KOPT-K1 (cell line): ENCODE data around the gene TBX4.
"Not testable (repeated sequence)": the region's sequence is repeated elsewhere in the genome, so short reads cannot be mapped to it uniquely, and the experiment has no call there.

Experiments used
- H3K27ac ChIP-seq: fragments of 200-600 bp; sonication (generic); 2 replicates; pipeline ENCODE4 v1.5.1; 2016; ENCODE audit warnings: antibody characterized with exemption, mild to moderate bottlenecking, low read depth, low read length; ENCODE audit not compliant: poor library complexity, severe bottlenecking
- H3K36me3 ChIP-seq: fragments of 200-600 bp; sonication (generic); 2 replicates; pipeline ENCODE4 v1.5.1; 2017; ENCODE audit warnings: antibody characterized with exemption, mild to moderate bottlenecking, low read length, moderate library complexity; ENCODE audit not compliant: insufficient read depth
- H3K9me3 ChIP-seq: fragments of 200-600 bp; sonication (generic); 2 replicates; pipeline ENCODE4 v1.5.1; 2017; ENCODE audit warnings: antibody characterized with exemption, low read length, mild to moderate bottlenecking; ENCODE audit not compliant: insufficient read depth, poor library complexity, severe bottlenecking

TBX4 gene

DNA sequence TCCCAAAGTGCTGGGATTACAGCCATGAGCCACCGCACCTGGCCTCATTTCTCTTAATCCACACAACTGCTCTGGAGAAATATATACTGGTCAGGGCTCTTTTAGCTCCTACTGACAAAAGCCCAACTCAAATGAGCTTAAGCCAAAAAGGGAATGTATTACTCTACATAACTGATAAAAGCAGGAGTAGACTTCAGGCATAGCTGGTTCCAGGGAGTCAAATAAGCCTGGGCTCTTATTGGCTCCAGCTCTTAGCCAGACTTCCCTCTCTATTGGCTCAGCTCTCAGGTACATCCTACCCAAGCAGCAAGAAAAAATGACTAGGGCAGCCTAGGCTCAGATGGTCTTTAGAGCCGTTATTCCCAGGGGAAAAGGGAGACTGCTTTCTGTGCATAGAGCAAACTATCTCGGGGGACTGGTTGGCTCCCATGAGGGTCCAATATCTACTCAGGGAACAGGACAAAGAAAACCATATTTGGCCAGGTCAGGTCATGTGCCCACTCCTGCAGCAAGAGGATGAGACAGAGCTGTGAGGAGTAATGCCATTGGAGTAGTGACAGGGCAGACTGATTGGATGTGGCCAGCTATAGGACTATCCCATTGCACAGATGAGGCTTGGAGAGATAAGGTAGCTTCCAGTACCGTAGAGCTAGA is 31.4 kb upstream of the TBX4 start:
- no peaks in the 10 kb centered on the region for H3K36me3 ChIP-seq
- no peak overlapping the region for H3K27ac ChIP-seq
- H3K9me3 ChIP-seq = no peaks in the 10 kb centered on the region

GRCh38 chr17:61421460-61421859 is 30.8 kb upstream of the TBX4 start:
- no peaks in the 10 kb centered on the region for H3K9me3 ChIP-seq
- H3K27ac ChIP-seq = no peak overlapping the region
- no peaks in the 10 kb centered on the region for H3K36me3 ChIP-seq

DNA sequence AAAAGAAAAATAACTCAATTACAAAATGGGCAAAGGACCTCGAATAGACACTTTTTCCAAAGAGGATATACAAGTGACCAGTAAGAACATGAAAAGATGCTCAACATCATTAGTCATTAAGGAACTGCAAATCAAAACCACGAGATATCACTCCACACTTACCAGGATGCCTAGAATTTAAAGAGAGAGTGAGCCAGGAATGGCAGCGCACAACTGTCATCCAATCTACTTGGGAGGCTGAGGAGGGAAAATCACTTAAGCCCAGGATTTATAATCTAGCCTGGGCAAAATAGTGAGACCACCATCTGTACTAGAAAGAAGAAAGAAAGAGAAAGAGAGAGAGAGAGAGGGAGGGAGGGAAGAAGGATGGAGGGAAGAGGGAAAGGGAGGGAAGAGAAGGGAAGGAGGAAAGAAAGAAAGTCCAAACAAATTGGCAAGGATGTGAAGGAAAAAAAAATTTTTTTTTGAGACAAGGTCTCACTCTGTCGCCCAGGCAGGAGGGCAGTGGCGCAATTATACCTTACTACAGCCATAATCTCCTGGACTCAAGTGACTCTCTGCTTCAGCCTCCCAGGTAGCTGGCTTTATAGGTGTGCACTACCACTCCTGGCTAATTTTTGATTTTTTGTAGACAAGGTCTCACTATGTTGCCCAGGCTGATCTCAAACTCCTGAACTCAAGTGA is 30.0 kb upstream of the TBX4 start:
- no peaks in the 10 kb centered on the region for H3K36me3 ChIP-seq
- H3K9me3 ChIP-seq = no peaks in the 10 kb centered on the region
- H3K27ac ChIP-seq = no peak overlapping the region

DNA sequence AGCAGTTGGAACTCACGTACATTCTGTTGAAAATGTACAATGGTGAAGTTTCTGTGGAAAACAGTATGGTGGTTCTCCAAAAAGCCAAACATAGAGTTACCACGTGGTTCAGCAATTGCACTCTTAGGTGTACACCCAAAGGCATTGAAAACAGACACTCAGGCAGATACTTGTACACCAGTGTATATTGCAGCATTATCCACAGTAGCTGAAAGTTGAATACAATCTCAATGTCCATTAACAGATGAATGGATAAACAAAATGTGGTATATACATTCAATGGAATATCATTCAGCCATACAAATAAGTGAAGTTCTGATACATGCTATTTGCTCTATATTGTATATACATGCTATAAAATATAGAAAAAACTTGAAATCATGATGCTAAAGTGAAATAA is 29.4 kb upstream of the TBX4 start:
- H3K9me3 ChIP-seq = no peaks in the 10 kb centered on the region
- H3K36me3 ChIP-seq = no peaks in the 10 kb centered on the region
- H3K27ac ChIP-seq = no peak overlapping the region

DNA sequence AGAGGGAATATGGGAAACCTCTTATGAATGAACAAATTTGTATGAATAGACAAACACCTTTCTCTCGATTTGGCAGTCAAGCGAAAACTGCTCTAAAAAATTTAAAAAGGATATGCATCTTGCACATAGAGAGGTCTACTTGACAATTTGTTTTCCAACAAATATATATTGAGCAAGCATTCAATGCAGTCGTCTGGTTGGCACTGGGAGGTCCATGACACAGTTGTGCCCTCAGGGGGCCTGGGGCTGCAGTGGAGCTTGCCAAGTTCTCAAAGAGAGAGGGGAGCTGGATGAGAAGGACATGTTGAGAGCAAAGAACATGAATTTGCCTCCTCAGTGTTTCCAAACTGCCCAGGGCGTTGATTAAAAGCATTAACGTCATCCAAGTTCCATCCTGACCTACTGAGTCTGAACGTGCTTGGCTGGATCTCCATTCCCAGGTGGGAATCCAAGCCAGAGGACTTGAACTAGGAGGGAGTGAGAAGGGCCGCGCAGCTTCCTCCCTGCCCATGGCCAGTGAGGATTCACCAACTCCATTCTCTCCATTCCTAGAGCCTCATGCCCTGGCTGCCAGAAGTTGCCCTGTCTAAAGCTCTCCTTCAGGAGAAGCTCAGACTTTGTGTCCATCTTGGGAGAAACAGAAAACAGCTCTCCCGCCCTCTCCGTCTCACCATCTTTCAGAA is 28.1 kb upstream of the TBX4 start:
- no peak overlapping the region for H3K27ac ChIP-seq
- no peaks in the 10 kb centered on the region for H3K9me3 ChIP-seq
- H3K36me3 ChIP-seq = no peaks in the 10 kb centered on the region

- Histone ChIP-seq H3K9me3 (no peaks in the 10 kb centered on the region), H3K36me3 (no peaks in the 10 kb centered on the region), H3K27ac (no peak overlapping the region)
Measured at GRCh38 chr17:61425682-61426481, 26.3 kb upstream of the TBX4 start.

- Histone ChIP-seq H3K36me3 (no peaks in the 10 kb centered on the region), H3K27ac (no peak overlapping the region), H3K9me3 (no peaks in the 10 kb centered on the region)
Measured at GRCh38 chr17:61426482-61427304, 25.5 kb upstream of the TBX4 start.

- H3K36me3 ChIP-seq = no peaks in the 10 kb centered on the region
- H3K9me3 ChIP-seq = no peaks in the 10 kb centered on the region
- H3K27ac ChIP-seq = no peak overlapping the region
Measured at GRCh38 chr17:61427567-61427966, 24.7 kb upstream of the TBX4 start.

DNA sequence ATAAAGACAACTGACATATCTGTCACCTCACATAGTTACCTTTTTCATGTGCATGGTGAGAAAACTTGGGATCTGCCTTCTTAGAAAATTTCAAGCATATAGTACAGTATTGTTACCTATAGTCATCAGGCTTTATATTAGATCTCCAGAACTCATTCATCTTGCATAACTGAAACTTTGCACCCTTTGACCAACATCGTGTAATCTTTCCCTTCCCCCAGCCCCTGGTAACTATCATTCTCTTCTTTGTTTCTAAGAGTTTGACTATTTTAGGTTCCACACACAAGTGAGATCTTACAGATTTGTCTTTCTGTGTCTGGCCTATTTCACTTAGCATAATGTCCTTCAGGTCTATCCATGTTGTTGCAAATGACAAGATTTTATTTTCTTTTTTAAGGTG is 22.9 kb upstream of the TBX4 start:
- no peaks in the 10 kb centered on the region for H3K9me3 ChIP-seq
- H3K36me3 ChIP-seq = no peaks in the 10 kb centered on the region
- no peak overlapping the region for H3K27ac ChIP-seq

DNA sequence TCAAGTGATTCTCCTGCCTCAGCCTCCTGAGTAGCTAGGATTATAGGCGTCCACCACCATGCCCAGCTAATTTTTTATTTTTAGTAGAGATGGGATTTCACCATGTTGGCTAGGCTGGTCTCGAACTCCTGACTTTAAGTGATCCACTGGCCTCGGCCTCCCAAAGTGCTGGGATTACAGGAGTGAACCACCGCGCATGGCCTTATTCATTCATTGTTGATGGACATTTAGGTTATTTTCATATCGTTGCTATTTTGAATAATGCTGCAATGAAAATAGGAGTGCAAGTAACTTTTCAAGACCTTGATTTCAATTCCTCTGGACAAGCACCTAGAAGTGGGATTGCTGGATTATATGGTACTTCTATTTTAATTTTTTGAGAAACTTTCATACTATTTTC is 22.4 kb upstream of the TBX4 start:
- not testable (repeated sequence) for H3K36me3 ChIP-seq, H3K9me3 ChIP-seq, H3K27ac ChIP-seq

- Histone ChIP-seq H3K27ac (no peak overlapping the region), H3K9me3 (peaks cover 14% of the 10 kb centered on the region), H3K36me3 (no peaks in the 10 kb centered on the region)
Measured at GRCh38 chr17:61431594-61432311, 20.5 kb upstream of the TBX4 start.

- no peaks in the 10 kb centered on the region for H3K36me3 ChIP-seq
- no peak overlapping the region for H3K27ac ChIP-seq
- peaks cover 44% of the 10 kb centered on the region for H3K9me3 ChIP-seq
Measured at GRCh38 chr17:61436273-61436672, 15.9 kb upstream of the TBX4 start.

GRCh38 chr17:61436995-61437704 is 15.1 kb upstream of the TBX4 start:
- peaks cover 44% of the 10 kb centered on the region for H3K9me3 ChIP-seq
- no peaks in the 10 kb centered on the region for H3K36me3 ChIP-seq
- H3K27ac ChIP-seq = no peak overlapping the region
